Heart left ventricle (tissue), 16 donors: ENCODE results near the gene ACAA1. TPM values are rescaled to one million over a fixed set of nuclear protein-coding genes. Genes with fewer than 3 reads are reported as not detected.
A peak's percentile ranks its signal among the peaks of the same experiment; 100 is the strongest.

Experiments used
- ATAC-seq, 4 donors: fragments of 200-7000 bp; cut with Tn5 transposase; one replicate each; pipeline ENCODE4 v1.9.1; 2020 to 2022; ENCODE audit warnings: moderate library complexity in 4 of 4, mild to moderate bottlenecking in 3 of 4, moderate number of reproducible peaks in 1 of 4
- DNase-seq, 5 donors: peaks; one replicate each; pipeline ENCODE4 v3.0.0-alpha.2; 2020
- H3K27ac ChIP-seq, 12 donors: fragments of 200-600 bp; sonication (generic) in 4 of 12; one replicate each; pipeline versions ENCODE4 v1.5.0 to v1.8.0; 2016 to 2022; ENCODE audit warnings: mild to moderate bottlenecking in 2 of 12
- H3K27me3 ChIP-seq, 9 donors: fragments of 200-600 bp; sonication (generic) in 2 of 9; one replicate each; pipeline versions ENCODE4 v1.5.1 to v1.8.0; 2016 to 2022; ENCODE audit warnings: mild to moderate bottlenecking in 3 of 9
- H3K36me3 ChIP-seq, 9 donors: fragments of 200-600 bp; sonication (generic) in 2 of 9; one replicate each; pipeline versions ENCODE4 v1.5.0 to v1.8.0; 2018 to 2022; ENCODE audit warnings: mild to moderate bottlenecking in 2 of 9
- H3K4me1 ChIP-seq, 12 donors: fragments of 200-600 bp; sonication (generic) in 4 of 12; one replicate each; pipeline versions ENCODE4 v1.5.0 to v1.8.0; 2016 to 2022; ENCODE audit warnings: mild to moderate bottlenecking in 3 of 12
- H3K4me3 ChIP-seq, 12 donors: fragments of 200-600 bp; sonication (generic) in 4 of 12; one replicate each; pipeline versions ENCODE4 v1.5.0 to v1.8.0; 2017 to 2022; ENCODE audit warnings: mild to moderate bottlenecking in 9 of 12, moderate library complexity in 4 of 12
- H3K9me3 ChIP-seq, 12 donors: fragments of 200-600 bp; sonication (generic) in 4 of 12; one replicate each; pipeline versions ENCODE4 v1.5.0 to v1.8.0; 2016 to 2022; ENCODE audit warnings: mild to moderate bottlenecking in 1 of 12
- POLR2A ChIP-seq, 2 donors: fragments of 450-650 bp; IDR thresholded peaks; one replicate each; pipeline ENCODE4 v1.6.1; 2017; ENCODE audit warnings: antibody characterized with exemption in 2 of 2, mild to moderate bottlenecking in 2 of 2, moderate library complexity in 2 of 2
- WGBS, 4 donors: extraction: QIAGEN DNeasy Blood & Tissue Kit in 2 of 4; methylation state at CpG; one replicate each; pipeline versions ENCODE4 v1.1.5 to v1.1.7; 2013 to 2018; 5-methylcytosine and 5-hydroxymethylcytosine counted together
- intact Hi-C, 10 donors: fragments of 100-400 bp; cut with DNase I; formaldehyde crosslinking; loops; one replicate each; pipeline versions ENCODE4 v1.11.1 to v1.14.2; 2022
- polyA plus RNA-seq, 2 donors: library from polyadenylated mRNA; stranded (reverse); fragments of 200-250 nt; gene quantifications; one replicate each; pipeline ENCODE4 v1.2.3, GENCODE V29; 2013
- total RNA-seq, 9 donors: library from RNA; depleted of rRNA in 2 of 9; stranded (reverse); fragments of >200 nt in 2 of 9; fragmentation: NEBNext Ultra II Directional in 3 of 9; extraction: Animal tissue kit (Norgen Biotek cat#: 25700) in 3 of 9; gene quantifications; one replicate each; pipeline versions ENCODE4 v1.1.0 to v1.2.4, GENCODE V29; 2016 to 2023
- TF ChIP-seq, protein P1 (sequence below), 12 donors: fragments of 200-600 bp; sonication (generic) in 4 of 12; IDR thresholded peaks; one replicate each; pipeline versions ENCODE4 v1.5.0 to v1.8.0; 2018 to 2022; ENCODE audit warnings: antibody characterized with exemption in 12 of 12, mild to moderate bottlenecking in 5 of 12
- donor health status: ischemic (EF 13 %, LVEDD 7.1; RV severe dilation, severe dysfunction).
- donor health status: healthy with polysubstance abuse.
- donor health status: DM: no; HTN: yes; CAD: no.
- donor health status: DM: no; HTN: no; CAD: no.
- donor health status: ischemic (EF 25% LVEDD 6.9; RV normal size, moderate dysfunction).
- donor health status: ischemic (EF 25% LVEDD 5.7; RV mildly dilated, moderate dysfunction).
- donor health status: healthy.
- donor health status: DM: yes; HTN: yes; CAD: no.
- donor health status: ischemic (EF 35%, LVEDD 5.7; RV mildly dilated, moderate dysfunction).
- donor health status: nonischemic (EF 11% LVEDD 7.7; RV severe dilation, severe dysfunction).
- donor health status: DM: yes; HTN: yes; CAD: no.
- donor health status: PGD.
- donor health status: ischemic (EF 29% LVEDD 5.4; RV normal size, mild dysfunction).
- donor health status: nonischemic (EF 23%, LVEDD 6.1; RV moderate dilation, normal function).

ACAA1 gene
- total and polyA plus RNA-seq, 11 donors: 62.7 to 139 (median 105) TPM

DNA sequence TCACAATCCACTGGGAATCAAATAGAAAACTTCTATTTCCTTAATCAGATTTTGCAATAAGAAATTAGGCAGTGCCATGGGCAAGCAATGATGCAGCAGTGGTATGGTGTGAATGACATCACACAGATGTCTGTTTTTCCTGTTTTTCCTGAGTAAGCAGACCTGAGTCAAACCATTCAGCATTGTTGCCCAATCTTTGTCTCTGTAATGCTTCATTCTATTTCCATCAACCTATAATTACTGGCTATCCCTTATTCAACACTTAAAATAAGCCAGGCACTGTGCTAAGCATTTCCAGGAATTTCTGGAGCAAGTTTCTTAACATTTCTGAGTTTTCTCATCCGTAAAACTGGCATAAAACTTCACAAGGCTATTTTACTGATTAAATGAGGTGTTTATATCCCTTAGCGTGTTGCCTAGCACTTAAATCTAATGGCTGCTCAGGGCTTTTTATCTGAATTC lies 17.1 kb upstream of the ACAA1 start:
- TF ChIP-seq POLR2A (IDR thresholded peaks at IDR 0.05): no peak
- TF ChIP-seq, protein P1, sequence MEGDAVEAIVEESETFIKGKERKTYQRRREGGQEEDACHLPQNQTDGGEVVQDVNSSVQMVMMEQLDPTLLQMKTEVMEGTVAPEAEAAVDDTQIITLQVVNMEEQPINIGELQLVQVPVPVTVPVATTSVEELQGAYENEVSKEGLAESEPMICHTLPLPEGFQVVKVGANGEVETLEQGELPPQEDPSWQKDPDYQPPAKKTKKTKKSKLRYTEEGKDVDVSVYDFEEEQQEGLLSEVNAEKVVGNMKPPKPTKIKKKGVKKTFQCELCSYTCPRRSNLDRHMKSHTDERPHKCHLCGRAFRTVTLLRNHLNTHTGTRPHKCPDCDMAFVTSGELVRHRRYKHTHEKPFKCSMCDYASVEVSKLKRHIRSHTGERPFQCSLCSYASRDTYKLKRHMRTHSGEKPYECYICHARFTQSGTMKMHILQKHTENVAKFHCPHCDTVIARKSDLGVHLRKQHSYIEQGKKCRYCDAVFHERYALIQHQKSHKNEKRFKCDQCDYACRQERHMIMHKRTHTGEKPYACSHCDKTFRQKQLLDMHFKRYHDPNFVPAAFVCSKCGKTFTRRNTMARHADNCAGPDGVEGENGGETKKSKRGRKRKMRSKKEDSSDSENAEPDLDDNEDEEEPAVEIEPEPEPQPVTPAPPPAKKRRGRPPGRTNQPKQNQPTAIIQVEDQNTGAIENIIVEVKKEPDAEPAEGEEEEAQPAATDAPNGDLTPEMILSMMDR (IDR thresholded peaks at IDR 0.05): no peak
- Histone ChIP-seq H3K9me3 (no peaks in the 10 kb centered on the region), H3K27ac (peak overlapping the region in 1 of 12 donors; percentile 43), H3K36me3 (no peaks in the 10 kb centered on the region), H3K27me3 (no peaks in the 10 kb centered on the region), H3K4me1 (peaks cover 0 to 54% (median 0%) of the 10 kb centered on the region in 12 donors), H3K4me3 (no peak overlapping the region)
- ATAC-seq (peak in 2 of 4 donors; percentile 38 to 56), DNase-seq (no peak)
- intact Hi-C loops: no loop called here
- 86 to 89% (median 87%) methylated on average over 2 of the region's 2 CpGs for WGBS, 4 donors

DNA sequence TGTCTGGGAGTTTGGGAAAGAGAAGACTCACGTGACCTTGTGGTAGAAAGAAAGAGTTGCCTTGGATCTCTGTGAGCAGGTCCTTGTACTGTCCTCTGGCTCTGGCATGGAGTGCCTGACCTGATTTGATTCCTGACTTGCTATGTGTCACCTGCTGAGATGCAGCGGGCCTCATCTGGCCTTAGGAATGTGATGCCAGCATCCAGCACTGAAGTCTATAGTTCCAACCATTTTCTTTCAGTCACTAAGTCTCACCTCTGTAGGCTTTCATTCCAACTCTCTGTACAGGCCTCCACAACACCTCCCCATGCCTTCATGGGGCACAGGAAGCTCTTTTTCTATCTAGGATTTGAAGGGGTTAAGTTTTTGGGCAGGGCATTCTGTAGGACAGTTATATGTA lies 16.3 kb upstream of the ACAA1 start:
- no peak for DNase-seq
- 89 to 100% (median 95%) methylated on average over 2 of the region's 2 CpGs for WGBS, 4 donors
- Histone ChIP-seq H3K4me3 (no peak overlapping the region), H3K4me1 (peaks cover 0 to 61% (median 0%) of the 10 kb centered on the region in 12 donors), H3K36me3 (no peaks in the 10 kb centered on the region), H3K27ac (peak overlapping the region in 1 of 12 donors; percentile 3), H3K27me3 (no peaks in the 10 kb centered on the region), H3K9me3 (no peaks in the 10 kb centered on the region)
- intact Hi-C loops: no loop called here
- TF ChIP-seq, protein P1 (IDR thresholded peaks at IDR 0.05): no peak
- TF ChIP-seq POLR2A (IDR thresholded peaks at IDR 0.05): no peak
- no peak for ATAC-seq

DNA sequence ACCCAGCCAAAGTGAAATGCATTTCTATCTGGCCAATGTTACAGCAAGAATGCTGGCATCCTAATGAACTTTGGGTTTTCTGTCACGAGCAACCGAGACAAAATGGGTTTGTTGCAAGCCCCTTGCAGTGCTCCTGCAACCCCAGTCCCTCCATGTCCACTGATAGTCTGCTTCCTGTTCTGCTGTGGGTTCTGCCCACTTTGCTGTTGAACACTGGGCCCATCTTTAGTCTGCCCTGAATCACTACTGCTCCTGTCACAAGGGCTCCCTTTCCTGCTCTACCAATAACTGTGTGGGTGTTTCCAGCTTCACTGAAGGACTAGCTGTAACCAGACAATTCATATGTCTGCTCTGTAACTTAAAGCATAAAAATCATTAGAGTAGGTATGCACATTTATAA lies 15.7 kb upstream of the ACAA1 start:
- TF ChIP-seq, protein P1 (IDR thresholded peaks at IDR 0.05): no peak
- no peak for TF ChIP-seq POLR2A (IDR thresholded peaks at IDR 0.05)

DNA sequence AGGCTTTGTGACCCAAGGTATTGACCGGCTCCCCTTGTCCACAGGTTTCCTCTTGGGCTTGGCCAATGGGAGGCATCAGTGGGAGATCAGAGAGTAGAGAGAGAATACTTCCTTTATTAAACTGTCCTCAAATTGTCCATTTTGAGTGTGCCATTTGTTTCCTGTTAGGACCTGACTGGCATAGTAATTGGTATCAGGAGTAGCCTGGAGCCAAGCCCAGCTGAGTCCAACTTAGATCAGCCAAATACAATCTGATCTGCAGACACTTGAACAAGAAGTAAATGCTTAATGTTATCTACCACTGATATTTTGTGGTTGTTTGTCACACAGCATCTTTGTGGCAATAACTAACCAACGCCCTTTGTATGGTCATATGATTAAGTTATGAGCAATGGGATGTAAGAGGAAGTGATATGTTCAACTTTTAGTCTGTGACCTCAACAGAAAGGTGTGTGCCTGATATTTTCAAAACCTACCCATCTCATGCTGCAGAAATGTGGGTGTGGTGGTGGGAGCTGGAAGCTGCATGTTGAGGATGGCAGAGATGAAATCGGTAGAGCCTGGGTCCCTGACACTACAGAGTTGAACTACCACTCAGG lies 14.8 kb upstream of the ACAA1 start:
- no peak for DNase-seq
- Histone ChIP-seq H3K4me1 (peaks cover 0 to 68% (median 0%) of the 10 kb centered on the region in 12 donors), H3K4me3 (no peak overlapping the region), H3K9me3 (peaks cover 0 to 10% (median 2%) of the 10 kb centered on the region in 12 donors), H3K27me3 (no peaks in the 10 kb centered on the region), H3K36me3 (no peaks in the 10 kb centered on the region), H3K27ac (peak overlapping the region in 1 of 12 donors; percentile 73)
- no peak for TF ChIP-seq POLR2A (IDR thresholded peaks at IDR 0.05)
- TF ChIP-seq, protein P1 (IDR thresholded peaks at IDR 0.05): no peak
- no peak for ATAC-seq
- 79 to 94% (median 92%) methylated on average over 3 of the region's 3 CpGs for WGBS, 4 donors
- intact Hi-C loops: no loop called here

More for the DNA sequence above, 15.7 kb upstream of the ACAA1 start:
- no peaks in the 10 kb centered on the region for H3K27me3 ChIP-seq
- ATAC-seq (no peak), DNase-seq (no peak)
- peaks cover 0 to 67% (median 0%) of the 10 kb centered on the region in 12 donors for H3K4me1 ChIP-seq
- H3K27ac ChIP-seq: peak overlapping the region in 1 of 12 donors; percentile 3
- H3K36me3 ChIP-seq: no peaks in the 10 kb centered on the region
- no peak overlapping the region for H3K4me3 ChIP-seq
- peaks cover 0 to 2% (median 0%) of the 10 kb centered on the region in 12 donors for H3K9me3 ChIP-seq
- WGBS, 4 donors: 89 to 100% (median 93%) methylated on average over 2 of the region's 2 CpGs
- intact Hi-C loops: no loop called here
